ENCODE measurements around the gene AQP1. TPM values are rescaled to one million over a fixed set of nuclear protein-coding genes. Genes with fewer than 3 reads are reported as not detected.

Gene AQP1
- total and polyA plus RNA-seq, 10 of the 15 experiments (the other 5 are each of a cell fraction or from before 2014, with no cell fraction given): 0.03 to 0.64 TPM; not detected in 8

- TF ChIP-seq ZNF687 (IDR thresholded peaks at IDR 0.05): no peak
- no peak for TF ChIP-seq FOXK2 (IDR thresholded peaks at IDR 0.05)
Measured at GRCh38 chr7:30911561-30911969, at the start of gene AQP1 (continued).

GRCh38 chr7:30862995-30863705 is 48.5 kb upstream of the AQP1 start:
- 37% methylated on average over 9 of the region's 9 CpGs for WGBS (ENCODE audit: insufficient coverage, insufficient replicate concordance, low lambda C conversion rate, missing lambda C conversion rate)
- no TSS peak for BruUV-seq (replicated peaks)

More at GRCh38 chr7:30862995-30863705, 48.5 kb upstream of the AQP1 start:
- Histone ChIP-seq H3K36me3 (ENCODE audit: control insufficient read depth in 2 of 2, insufficient read depth in 2 of 2, low read length in 1 of 2) (no peaks in the 10 kb centered on the region), H3K27ac (ENCODE audit: control insufficient read depth, insufficient read depth) (no peak overlapping the region), H3K4me3 (no peak overlapping the region), H2AFZ (ENCODE audit: control insufficient read depth, low read depth, low read length) (no peak overlapping the region), H3K4me1 (ENCODE audit: control insufficient read depth, insufficient read depth, low read length) (no peaks in the 10 kb centered on the region), H3K9me3 (replicated peaks; ENCODE audit: control insufficient read depth, insufficient read depth, low read length) (no peaks in the 10 kb centered on the region), H4K20me1 (ENCODE audit: control insufficient read depth, insufficient read depth) (no peaks in the 10 kb centered on the region; the same call in 1 of the 2 replicates), H3K4me2 (ENCODE audit: control insufficient read depth, insufficient read depth) (no peak overlapping the region), H3K27me3 (replicated peaks in 1 of 2; ENCODE audit: control insufficient read depth in 2 of 2, insufficient read depth in 2 of 2, low read length in 1 of 2) (no peaks in the 10 kb centered on the region), H3K9ac (ENCODE audit: control insufficient read depth, insufficient read depth, low read length) (no peak overlapping the region), H3K79me2 (ENCODE audit: control insufficient read depth, insufficient read depth, low read length) (no peaks in the 10 kb centered on the region)
- ChIA-PET CTCF (no interaction called here), RAD21 (ENCODE audit: unreplicated experiment) (no interaction called here), POLR2A (no interaction called here), SMC1A (ENCODE audit: uncharacterized antibody, unreplicated experiment) (interaction anchor here (1.4 kb wide), 1 partner anchor 34 kb away, joined by 3 read pairs; no protein-coding TSS in a partner anchor)
- intact Hi-C loops (cut with micrococcal nuclease; ENCODE audit: unreplicated experiment): no loop called here
- no peak for ATAC-seq
- no peak for FAIRE-seq
- no peak for TF ChIP-seq TCF7 (IDR thresholded peaks at IDR 0.05; ENCODE audit: borderline replicate concordance)
- no peak for TF ChIP-seq BMI1 (IDR thresholded peaks at IDR 0.05; ENCODE audit: borderline replicate concordance)
- TF ChIP-seq MXI1 (IDR thresholded peaks at IDR 0.05; ENCODE audit: low read depth, low read length): no peak
- no peak for TF ChIP-seq SUPT20H (IDR thresholded peaks at IDR 0.05; ENCODE audit: borderline replicate concordance, control insufficient read depth, low read depth, low read length)
- TF ChIP-seq STAT1 (conservative IDR thresholded peaks at IDR 0.05): no peak
- TF ChIP-seq PBX3 (IDR thresholded peaks at IDR 0.05; ENCODE audit: insufficient replicate concordance, low read depth, low read length): no peak
- no peak for TF ChIP-seq ESRRA (IDR thresholded peaks at IDR 0.05; ENCODE audit: low read length)
- no peak for TF ChIP-seq RELA (IDR thresholded peaks at IDR 0.05; ENCODE audit: borderline replicate concordance, partially characterized antibody)
- TF ChIP-seq NRF1 (conservative IDR thresholded peaks at IDR 0.05; ENCODE audit: low read depth, low read length): no peak
- in situ Hi-C loops (cut with MboI): no loop called here
- no peak for DNase-seq (ENCODE audit: low read depth, low spot score)
